Fibroblast of mammary gland (primary cell): ENCODE data around the gene GRIK3.

Source experiments
- DNase-seq: peaks from one replicate; pipeline ENCODE4 v3.0.0-alpha.2; 2010; ENCODE audit warnings: low read depth
- H3K4me3 ChIP-seq: 2 replicates; pipeline ENCODE4 v1.5.1; 2011; ENCODE audit warnings: low read depth, mild to moderate bottlenecking, low read length, moderate library complexity; ENCODE audit not compliant: control insufficient read depth
- TF ChIP-seq, protein P1 (sequence below): conservative IDR thresholded peaks from 2 replicates; pipeline ENCODE4 v1.5.1; 2011; ENCODE audit warnings: low read depth, low read length, inconsistent platforms; ENCODE audit not compliant: control insufficient read depth, insufficient read depth

GRIK3 gene

DNA sequence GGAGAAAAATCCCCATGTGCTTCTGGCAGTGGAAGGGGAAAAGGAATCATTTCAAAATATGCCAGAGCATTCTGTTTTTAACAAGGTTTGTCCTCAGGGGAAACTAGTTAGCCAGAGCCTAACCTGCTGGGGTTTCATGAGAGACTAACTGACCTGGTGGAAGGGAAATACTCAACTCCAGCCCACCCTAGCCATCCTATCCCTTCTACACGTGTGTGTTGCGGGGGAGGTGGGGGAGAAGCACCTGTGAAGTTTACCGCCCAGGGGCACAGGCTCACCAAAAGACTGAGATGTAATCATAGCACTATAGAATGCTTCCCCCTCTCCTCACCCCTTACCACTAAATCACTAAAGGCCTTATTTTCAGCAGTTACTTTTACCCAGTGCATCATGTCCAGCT is 139.5 kb downstream of the GRIK3 start:
- no peak for DNase-seq
- TF ChIP-seq, protein P1, sequence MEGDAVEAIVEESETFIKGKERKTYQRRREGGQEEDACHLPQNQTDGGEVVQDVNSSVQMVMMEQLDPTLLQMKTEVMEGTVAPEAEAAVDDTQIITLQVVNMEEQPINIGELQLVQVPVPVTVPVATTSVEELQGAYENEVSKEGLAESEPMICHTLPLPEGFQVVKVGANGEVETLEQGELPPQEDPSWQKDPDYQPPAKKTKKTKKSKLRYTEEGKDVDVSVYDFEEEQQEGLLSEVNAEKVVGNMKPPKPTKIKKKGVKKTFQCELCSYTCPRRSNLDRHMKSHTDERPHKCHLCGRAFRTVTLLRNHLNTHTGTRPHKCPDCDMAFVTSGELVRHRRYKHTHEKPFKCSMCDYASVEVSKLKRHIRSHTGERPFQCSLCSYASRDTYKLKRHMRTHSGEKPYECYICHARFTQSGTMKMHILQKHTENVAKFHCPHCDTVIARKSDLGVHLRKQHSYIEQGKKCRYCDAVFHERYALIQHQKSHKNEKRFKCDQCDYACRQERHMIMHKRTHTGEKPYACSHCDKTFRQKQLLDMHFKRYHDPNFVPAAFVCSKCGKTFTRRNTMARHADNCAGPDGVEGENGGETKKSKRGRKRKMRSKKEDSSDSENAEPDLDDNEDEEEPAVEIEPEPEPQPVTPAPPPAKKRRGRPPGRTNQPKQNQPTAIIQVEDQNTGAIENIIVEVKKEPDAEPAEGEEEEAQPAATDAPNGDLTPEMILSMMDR: no peak

DNA sequence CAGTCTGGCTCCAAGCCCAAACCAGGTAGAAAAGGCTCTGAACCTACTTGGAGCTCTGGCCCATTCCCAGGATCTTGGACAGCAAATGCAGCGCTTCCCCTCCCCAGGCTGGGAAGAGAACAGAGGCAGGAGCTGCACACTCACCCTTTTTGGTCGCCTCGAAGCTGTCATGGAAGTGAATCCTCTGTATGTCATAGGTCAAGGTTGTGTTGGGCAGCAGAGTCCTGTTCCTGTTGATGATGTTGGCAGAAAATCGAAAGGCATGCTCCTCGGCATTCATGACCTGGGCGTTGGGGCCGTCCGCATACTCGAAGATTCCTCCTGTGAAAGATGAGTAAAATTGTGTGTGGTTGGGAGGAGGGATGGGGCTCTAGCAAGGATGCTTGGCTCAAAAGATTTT is 143.5 kb downstream of the GRIK3 start:
- TF ChIP-seq, protein P1: no peak
- H3K4me3 ChIP-seq: no peak overlapping the region
- no peak for DNase-seq

More for the DNA sequence above, 139.5 kb downstream of the GRIK3 start:
- no peak overlapping the region for H3K4me3 ChIP-seq

DNA sequence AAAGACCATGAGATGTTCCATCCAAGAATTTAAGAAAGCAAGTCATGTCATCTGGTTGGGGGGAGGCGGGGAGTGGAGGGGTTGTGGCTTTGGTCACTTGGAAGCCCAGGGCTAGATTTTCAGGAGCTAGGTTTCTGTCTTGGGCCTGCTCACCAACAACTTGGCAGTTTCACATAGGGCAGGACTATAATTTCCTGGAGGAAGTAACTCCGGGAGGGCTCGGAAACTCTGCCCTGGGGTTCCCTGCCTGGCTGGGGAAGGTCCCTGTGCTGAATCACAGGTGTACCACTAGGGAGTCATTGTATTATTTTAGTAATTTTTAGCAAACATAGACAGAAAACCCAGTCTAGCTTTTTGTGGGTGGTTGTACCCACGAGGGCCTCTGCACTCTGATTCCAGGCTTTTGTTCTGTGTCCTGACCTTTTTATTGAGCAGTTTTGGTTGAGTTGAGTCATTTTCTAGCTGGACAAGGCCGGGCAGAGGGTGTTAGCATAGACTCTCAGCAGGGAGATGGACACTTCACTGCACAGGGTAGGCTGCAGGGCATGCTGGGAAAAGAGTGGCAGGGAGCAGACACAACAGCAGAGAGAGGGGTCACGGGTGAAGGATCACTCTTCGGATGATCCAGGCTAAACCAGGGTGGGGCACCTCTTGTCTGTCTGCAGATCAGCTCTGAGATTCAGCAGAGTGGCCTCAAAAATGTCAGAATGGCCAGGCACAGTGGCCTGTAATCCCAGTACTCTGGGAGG is 144.7 kb downstream of the GRIK3 start:
- H3K4me3 ChIP-seq: no peak overlapping the region
- TF ChIP-seq, protein P1: no peak
- DNase-seq: no peak

DNA sequence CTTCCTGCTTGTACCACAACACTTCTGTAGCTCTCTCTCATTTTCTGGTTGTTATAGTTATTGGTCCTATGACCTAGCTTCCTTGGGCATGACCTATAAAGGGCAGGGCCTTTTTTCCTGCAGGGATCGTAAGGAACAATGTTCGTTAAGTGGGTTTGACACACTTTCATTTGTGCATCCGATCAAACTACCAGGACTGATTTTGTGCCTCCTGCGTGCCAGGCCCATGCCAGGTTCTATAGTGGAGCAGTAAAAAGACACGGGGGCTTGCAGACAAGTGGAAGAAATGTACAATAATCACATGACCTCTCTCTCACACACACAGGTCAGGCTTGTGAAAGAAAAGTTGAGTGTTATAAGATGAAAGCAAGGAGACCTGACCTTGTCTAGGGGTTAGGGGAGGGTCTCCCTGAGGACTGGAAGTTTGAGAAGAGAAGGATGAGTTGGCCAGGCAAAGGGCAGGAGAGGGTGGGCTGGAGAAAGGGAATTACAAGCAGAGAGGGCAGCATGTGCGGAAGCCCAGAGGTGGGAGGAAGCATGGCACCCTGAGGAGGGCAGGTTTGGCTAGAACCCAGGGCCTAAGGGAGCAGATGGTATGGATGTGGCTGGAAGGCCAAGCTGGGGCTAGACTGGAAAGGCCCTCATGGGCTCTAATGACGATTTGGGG is 145.4 kb downstream of the GRIK3 start:
- H3K4me3 ChIP-seq: no peak overlapping the region
- TF ChIP-seq, protein P1: no peak
- DNase-seq: no peak

DNA sequence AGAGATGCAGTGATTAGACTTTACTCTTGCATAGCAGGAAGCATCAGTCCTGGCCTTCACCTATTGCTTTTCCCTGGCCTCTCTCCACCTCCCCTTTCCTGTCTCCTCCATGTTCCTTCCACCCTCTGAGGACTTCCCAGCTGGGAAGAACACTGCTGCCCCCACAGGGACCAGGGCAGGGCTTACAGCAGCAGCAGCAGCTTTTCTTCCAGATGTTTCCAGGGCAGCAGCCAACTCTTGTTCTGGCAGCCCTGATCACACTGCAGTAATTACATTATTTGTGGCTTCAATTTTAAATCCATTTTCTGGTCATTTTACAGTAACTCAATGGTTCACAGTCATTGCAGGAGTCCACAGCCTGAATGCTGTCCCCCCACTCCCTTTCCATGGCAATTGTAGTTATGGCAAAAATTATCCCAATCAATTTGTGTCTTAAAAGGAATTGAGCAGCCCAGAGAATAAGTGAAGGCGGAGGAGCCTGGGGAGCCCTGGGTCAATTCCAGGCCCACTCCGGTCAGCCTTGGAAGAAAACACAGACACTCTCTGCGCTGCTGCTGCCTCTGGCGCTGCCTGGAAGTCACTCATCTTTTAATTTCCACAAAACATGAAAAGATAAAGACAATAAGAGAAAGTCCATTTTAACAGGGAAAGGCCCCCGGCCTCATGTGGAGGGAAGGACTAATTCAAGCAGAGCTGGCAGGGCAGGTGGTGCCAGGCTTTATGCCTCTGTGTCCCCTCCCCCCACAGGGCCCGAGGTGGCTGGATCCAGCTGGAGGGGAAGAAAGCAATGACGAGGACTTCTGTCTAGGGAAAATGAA is 148.6 kb downstream of the GRIK3 start:
- TF ChIP-seq, protein P1: no peak
- DNase-seq: no peak
- H3K4me3 ChIP-seq: no peak overlapping the region

DNA sequence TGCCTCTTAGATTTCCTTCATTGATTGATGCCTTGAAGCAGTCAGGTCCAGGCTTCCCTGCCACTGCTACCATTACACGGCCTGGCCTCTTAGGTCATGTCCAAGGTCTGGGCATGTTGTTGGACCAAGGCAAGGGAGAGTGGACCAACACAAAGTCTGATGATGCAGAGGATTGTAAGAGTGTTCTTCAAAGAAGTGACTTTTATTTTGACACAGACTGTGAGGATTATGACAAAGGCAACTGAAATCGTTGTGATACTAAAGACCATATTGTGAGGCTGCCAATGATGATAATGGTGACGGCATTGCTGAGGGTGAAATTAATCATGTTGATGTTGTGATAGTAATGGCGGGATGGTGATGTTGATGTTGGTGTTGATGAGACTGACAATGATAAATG is 149.5 kb downstream of the GRIK3 start:
- DNase-seq: no peak
- H3K4me3 ChIP-seq: no peak overlapping the region
- TF ChIP-seq, protein P1: no peak
